K562 (cell line): Measurements from ENCODE around the gene AGAP1. TPM values are rescaled to one million over a fixed set of nuclear protein-coding genes. Genes with fewer than 3 reads are reported as not detected.

ENCODE experiments used
- ATAC-seq: fragments of 200-7000 bp; cut with Tn5 transposase; 3 replicates; pipeline ENCODE4 v1.9.1; 2020; ENCODE audit warnings: moderate library complexity
- BruUV-seq: library from RNA; stranded (reverse); fragments of 400-500 nt; replicated peaks from 2 replicates; lab custom pipeline; 2021; lab: Mats Ljungman, UMichigan
- CTCF ChIA-PET: fragments of 300-600 bp; formaldehyde crosslinking; extraction: SDS; loops from one replicate; lab custom pipeline; 2021; ENCODE audit warnings: low intra/inter-chr PET ratio; lab: Yijun Ruan, JAX
- POLR2A ChIA-PET: fragments of 300-600, 350-650 bp; sonication (Branson Sonifier 250); formaldehyde crosslinking; extraction: SDS; loops from one replicate; lab custom pipeline; 2021; ENCODE audit warnings: antibody characterized with exemption, inconsistent platforms; lab: Yijun Ruan, JAX
- DNase-seq, 4 experiments: peaks; one replicate each; pipeline versions ENCODE4 v3.0.0 to v3.0.0-alpha.2; 2011 to 2018; ENCODE audit warnings: low spot score in 3 of 4, mixed read lengths in 3 of 4; ENCODE audit errors: extremely low read depth in 1 of 4
- FAIRE-seq: peaks from 2 replicates; lab custom pipeline; 2011; peaks lifted over from hg19 to GRCh38; lab: Jason Lieb, UNC
- H2AFZ ChIP-seq: 2 replicates; pipeline ENCODE4 v1.6.0; 2011; ENCODE audit warnings: low read depth, low read length, control low read depth, inconsistent platforms
- H3K27ac ChIP-seq: fragments of 200-600 bp; 3 replicates; pipeline ENCODE4 v1.8.0; 2011; ENCODE audit warnings: low read depth, mild to moderate bottlenecking, control low read depth, inconsistent platforms, low read length, moderate library complexity, mixed read lengths; ENCODE audit errors: extremely low read depth
- H3K27me3 ChIP-seq, 2 experiments: fragments of 300-600 bp in 1 of 2; 2 replicates in 1 of 2; 3 replicates in 1 of 2; pipeline versions ENCODE4 v1.6.0 to v1.8.0; 2011; ENCODE audit warnings: inconsistent platforms in 2 of 2, low read length in 2 of 2, mild to moderate bottlenecking in 1 of 2, mixed read lengths in 1 of 2, moderate library complexity in 1 of 2; ENCODE audit not compliant: control insufficient read depth in 2 of 2, insufficient read depth in 2 of 2
- H3K36me3 ChIP-seq: fragments of 300-600 bp; 3 replicates; pipeline ENCODE4 v1.8.0; 2011; ENCODE audit warnings: mild to moderate bottlenecking, low read length, inconsistent platforms; ENCODE audit not compliant: control insufficient read depth, insufficient read depth
- H3K4me1 ChIP-seq, 2 experiments: fragments of 200-600 bp in 1 of 2; replicated peaks in 1 of 2; 2 replicates in 1 of 2; 3 replicates in 1 of 2; pipeline versions ENCODE4 v1.5.1 to v1.8.0; 2011; ENCODE audit warnings: inconsistent platforms in 2 of 2, low read length in 2 of 2, mild to moderate bottlenecking in 1 of 2, mixed read lengths in 1 of 2, moderate library complexity in 1 of 2; ENCODE audit not compliant: control insufficient read depth in 2 of 2, insufficient read depth in 2 of 2
- H3K4me2 ChIP-seq: 2 replicates; pipeline ENCODE4 v1.6.1; 2011; ENCODE audit warnings: low read length, control low read depth, inconsistent platforms, mixed read lengths; ENCODE audit not compliant: insufficient read depth
- H3K4me3 ChIP-seq: fragments of 200-600 bp; sonication (generic), shearing (Covaris generic); 2 replicates; pipeline ENCODE4 v1.5.1; 2016; ENCODE audit warnings: control low read depth, inconsistent platforms
- H3K79me2 ChIP-seq: fragments of 200-600 bp; 3 replicates; pipeline ENCODE4 v1.8.0; 2011; ENCODE audit warnings: low read length, inconsistent platforms; ENCODE audit not compliant: control insufficient read depth, insufficient read depth
- H3K9ac ChIP-seq, 2 experiments: 2 replicates each; pipeline versions ENCODE4 v1.6.0 to v1.6.1; 2011; ENCODE audit warnings: low read depth in 2 of 2, low read length in 2 of 2, control low read depth in 1 of 2, inconsistent platforms in 1 of 2, mild to moderate bottlenecking in 1 of 2, mixed read lengths in 1 of 2; ENCODE audit not compliant: insufficient read depth in 1 of 2
- H3K9me1 ChIP-seq: one replicate; pipeline ENCODE4 v1.6.0; 2011; ENCODE audit warnings: inconsistent platforms, mild to moderate bottlenecking, low read length, moderate library complexity; ENCODE audit not compliant: control insufficient read depth, insufficient read depth
- H3K9me3 ChIP-seq: replicated peaks from 2 replicates; pipeline ENCODE4 v1.5.1; 2011; ENCODE audit warnings: low read depth, low read length, inconsistent platforms; ENCODE audit not compliant: control insufficient read depth, insufficient read depth
- H4K20me1 ChIP-seq: replicated peaks from 2 replicates; pipeline ENCODE4 v1.6.1; 2011; ENCODE audit warnings: low read length, inconsistent platforms, mixed read lengths; ENCODE audit not compliant: control insufficient read depth, insufficient read depth
- CBX3 ChIP-seq, 2 experiments: IDR thresholded peaks; 1 replicate in 1 of 2; 2 replicates in 1 of 2; pipeline ENCODE4 v1.6.1; 2012; ENCODE audit warnings: inconsistent platforms in 2 of 2, low read length in 2 of 2, borderline replicate concordance in 1 of 2, control low read depth in 1 of 2
- CEBPB ChIP-seq: fragments of 450-650 bp; IDR thresholded peaks from 2 replicates; pipeline ENCODE4 v1.6.1; 2016; ENCODE audit warnings: missing genetic modification characterization, missing compliant biosample characterization
- CHD2 ChIP-seq: IDR thresholded peaks from 2 replicates; pipeline ENCODE4 v1.6.1; 2011; ENCODE audit warnings: low read depth, low read length
- DMBX1 ChIP-seq: fragments of 250-450 bp; sonication (Bioruptor Pico); IDR thresholded peaks from 2 replicates; pipeline ENCODE4 v1.8.0; 2022; ENCODE audit warnings: inconsistent platforms, mild to moderate bottlenecking, moderate library complexity, borderline replicate concordance
- ILK ChIP-seq: fragments of 450-650 bp; IDR thresholded peaks from 2 replicates; pipeline ENCODE4 v1.6.1; 2016; ENCODE audit warnings: missing genetic modification characterization, low read depth, mild to moderate bottlenecking, missing compliant biosample characterization, moderate library complexity, borderline replicate concordance
- MAZ ChIP-seq, 2 experiments: fragments of 450-650 bp in 1 of 2; sonication (generic) in 1 of 2; formaldehyde crosslinking; IDR thresholded peaks in 1 of 2; conservative IDR thresholded peaks in 1 of 2; 2 replicates each; pipeline versions ENCODE4 v1.4.0 to v1.5.0; 2020; ENCODE audit warnings: mild to moderate bottlenecking in 1 of 2, missing genetic modification reagents in 1 of 2
- NELFE ChIP-seq: IDR thresholded peaks from 2 replicates; pipeline ENCODE4 v1.6.1; 2011; ENCODE audit warnings: mild to moderate bottlenecking; ENCODE audit not compliant: insufficient read depth, insufficient read length
- NUFIP1 ChIP-seq: fragments of 450-650 bp; IDR thresholded peaks from 2 replicates; pipeline ENCODE4 v1.6.1; 2018; ENCODE audit not compliant: partially characterized antibody
- PTTG1 ChIP-seq: fragments of 450-650 bp; IDR thresholded peaks from 2 replicates; pipeline ENCODE4 v1.6.1; 2016; ENCODE audit warnings: low read depth, mild to moderate bottlenecking, missing genetic modification characterization, missing compliant biosample characterization
- RCOR1 ChIP-seq, 2 experiments: IDR thresholded peaks; 2 replicates each; pipeline ENCODE4 v1.6.1; 2012; ENCODE audit warnings: low read depth in 2 of 2, low read length in 2 of 2, borderline replicate concordance in 1 of 2, improper control_type of control experiment in 1 of 2
- SMAD1 ChIP-seq: fragments of 150-350 bp; IDR thresholded peaks from 2 replicates; pipeline ENCODE4 v1.6.1; 2014; ENCODE audit warnings: low read length, low read depth; ENCODE audit not compliant: partially characterized antibody
- SREBF2 ChIP-seq: sonication (generic); formaldehyde crosslinking; IDR thresholded peaks from 2 replicates; pipeline ENCODE4 v1.4.0; 2020; ENCODE audit warnings: mild to moderate bottlenecking, missing genetic modification reagents
- ZBTB43 ChIP-seq: sonication (generic); formaldehyde crosslinking; IDR thresholded peaks from 2 replicates; pipeline ENCODE4 v1.8.0; 2023; ENCODE audit warnings: mild to moderate bottlenecking, missing genetic modification reagents
- ZNF140 ChIP-seq: fragments of 250-450 bp; sonication (Bioruptor Pico); IDR thresholded peaks from 2 replicates; pipeline ENCODE4 v1.8.0; 2021; ENCODE audit warnings: moderate library complexity, mild to moderate bottlenecking, inconsistent platforms
- ZNF3 ChIP-seq: fragments of 250-450 bp; sonication (Bioruptor Pico); IDR thresholded peaks from 2 replicates; pipeline ENCODE4 v1.5.0; 2021; ENCODE audit warnings: mild to moderate bottlenecking, moderate library complexity
- WGBS: fragments of 100-300 bp; shearing (Covaris generic); methylation state at CpG from one replicate; pipeline ENCODE4 v1.1.6; 2016; ENCODE audit warnings: low coverage, mixed read lengths; ENCODE audit not compliant: insufficient coverage; ENCODE audit errors: missing lambda C conversion rate; 5-methylcytosine and 5-hydroxymethylcytosine counted together
- in situ Hi-C: fragments of 300-500 bp; cut with MboI; formaldehyde crosslinking; loops from 4 replicates; pipeline ENCODE4 v1.15.0; 2018; ENCODE audit warnings: inconsistent platforms, mixed read lengths
- intact Hi-C: fragments of 100-400 bp; cut with micrococcal nuclease; formaldehyde crosslinking; loops from 2 replicates; pipeline ENCODE4 v1.14.2; 2022
- polyA plus RNA-seq, 8 experiments: library from polyadenylated mRNA; depleted of rRNA in 4 of 8; stranded (reverse) in 5 of 8; unstranded in 3 of 8; fragments of >200 nt; fragmentation: Nextera tagmentation in 2 of 8; fragmentation: Illumina TruSeq in 1 of 8; extraction: Ambion mirVana in 2 of 8; extraction: Trizol in 1 of 8; gene quantifications; 2 replicates each; pipeline versions ENCODE4 v1.2.1 to v1.2.3, GENCODE V29; 2011 to 2014; ENCODE audit warnings: inconsistent platforms in 1 of 8, missing spikeins in 1 of 8
- total RNA-seq, 7 experiments: library from RNA; depleted of rRNA in 6 of 7; stranded (reverse); fragments of >200 nt in 6 of 7; fragmentation: Illumina TruSeq in 2 of 7; extraction: Trizol in 2 of 7; gene quantifications; 2 replicates each; pipeline versions ENCODE4 v1.2.1 to v1.2.3, GENCODE V29; 2011 to 2021; ENCODE audit warnings: low replicate concordance in 1 of 7

The AGAP1 gene
- total and polyA plus RNA-seq, 9 of the 15 experiments (the other 6 are each of a cell fraction or from before 2014, with no cell fraction given) = 1.3 to 24.0 (median 10.6) TPM

GRCh38 chr2:236012155-236012554 lies 518.3 kb downstream of the AGAP1 start:
- no peak overlapping the region for H3K27ac ChIP-seq
- no peak overlapping the region for H2AFZ ChIP-seq
- DNase-seq (no peak), FAIRE-seq (no peak), ATAC-seq (no peak)
- no peaks in the 10 kb centered on the region for H3K9me3 ChIP-seq
- H3K4me2 ChIP-seq = no peak overlapping the region
- H3K9ac ChIP-seq = no peak overlapping the region
- WGBS = 76% methylated on average over 8 of the region's 8 CpGs
- in situ Hi-C loops (no loop called here), intact Hi-C loops (no loop called here)
- no peak overlapping the region for H3K4me3 ChIP-seq
- BruUV-seq = no TSS peak
- CTCF ChIA-PET = no interaction called here
- H3K79me2 ChIP-seq = no peaks in the 10 kb centered on the region
- POLR2A ChIA-PET = no interaction called here
- no peaks in the 10 kb centered on the region; a peak in 1 of 5 replicates for H3K4me1 ChIP-seq
- H3K9me1 ChIP-seq = no peaks in the 10 kb centered on the region
- no peaks in the 10 kb centered on the region for H3K27me3 ChIP-seq
- no peaks in the 10 kb centered on the region for H3K36me3 ChIP-seq
- H4K20me1 ChIP-seq = no peaks in the 10 kb centered on the region
- TF ChIP-seq CEBPB (tag) (peak; percentile 20; the same call in 1 of the 2 replicates), RCOR1 (IDR thresholded peaks at IDR 0.05; ENCODE audit: borderline replicate concordance in 1 of 2, low read depth in 2 of 2, low read length in 2 of 2) (no peak)

GRCh38 chr2:236014408-236015131 lies 520.7 kb downstream of the AGAP1 start:
- Histone ChIP-seq H3K36me3 (no peaks in the 10 kb centered on the region), H2AFZ (no peak overlapping the region), H3K9me1 (no peaks in the 10 kb centered on the region), H3K9me3 (no peaks in the 10 kb centered on the region), H3K4me3 (no peak overlapping the region), H4K20me1 (no peaks in the 10 kb centered on the region), H3K79me2 (no peaks in the 10 kb centered on the region), H3K4me1 (no peaks in the 10 kb centered on the region; a peak in 1 of 5 replicates), H3K9ac (no peak overlapping the region), H3K4me2 (no peak overlapping the region), H3K27ac (no peak overlapping the region), H3K27me3 (no peaks in the 10 kb centered on the region)
- ChIA-PET CTCF (no interaction called here), POLR2A (no interaction called here)
- intact Hi-C loops (no loop called here), in situ Hi-C loops (no loop called here)
- BruUV-seq = no TSS peak
- DNase-seq (no peak), FAIRE-seq (no peak), ATAC-seq (no peak)
- WGBS = 51% methylated on average over 10 of the region's 25 CpGs
- TF ChIP-seq ZNF140 (CRISPR knock-in tag) (no peak), DMBX1 (CRISPR knock-in tag) (no peak), SREBF2 (CRISPR knock-in tag) (no peak), NUFIP1 (no peak), NELFE (no peak), ZBTB43 (no peak), PTTG1 (tag) (no peak), SMAD1 (no peak), ILK (tag) (no peak), CHD2 (no peak), CBX3 (IDR thresholded peaks at IDR 0.05; ENCODE audit: borderline replicate concordance in 1 of 2, low read length in 2 of 2) (no peak), MAZ (CRISPR knock-in tag; conservative IDR thresholded peaks at IDR 0.05 in 1 of 2, IDR thresholded peaks at IDR 0.05 in 1 of 2) (no peak), ZNF3 (CRISPR knock-in tag) (no peak)
